ENCODE data around the gene CELA2A. TPM values are rescaled to one million over a fixed set of nuclear protein-coding genes. Genes with fewer than 3 reads are reported as not detected.

Gene CELA2A
- total RNA-seq, 4 donors from 2014 or later: 0.42 to 9.3 (median 1.5) TPM

DNA sequence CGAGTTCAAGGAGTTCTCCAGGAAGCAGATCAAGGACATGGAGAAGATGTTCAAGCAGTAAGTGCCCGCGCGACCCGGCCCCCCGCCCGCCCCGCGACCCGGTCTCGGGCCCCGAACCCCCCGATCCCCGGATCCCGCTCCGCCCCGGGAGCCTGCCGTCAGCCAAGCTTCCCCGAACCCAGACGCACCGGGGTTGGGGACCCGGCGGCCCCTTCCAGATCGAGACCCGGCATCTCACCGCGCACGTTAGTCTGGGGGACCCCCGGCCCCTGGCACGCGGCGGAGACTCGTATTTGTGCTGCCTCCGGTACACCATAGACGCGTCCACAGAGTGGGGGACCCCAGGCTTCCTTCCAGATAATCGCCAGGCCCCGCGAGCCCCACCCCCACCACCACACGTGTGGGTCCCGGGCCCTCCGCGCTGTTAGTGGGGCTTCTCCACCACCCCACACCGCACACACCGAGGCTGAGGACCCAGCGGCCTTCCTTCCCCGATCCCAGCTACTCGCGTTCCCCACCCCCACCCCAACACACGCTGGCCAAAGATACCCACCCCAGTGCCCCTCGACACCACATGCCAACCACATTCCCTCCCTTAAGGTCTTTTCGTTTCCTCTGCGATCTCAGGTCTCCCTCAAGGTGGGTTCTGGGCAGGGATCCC lies 46.2 kb upstream of the CELA2A start:
- WGBS, 2 donors: 3 to 8% methylated on average over 17 to 34 of the region's 53 CpGs
- no peak for TF ChIP-seq EP300 (IDR thresholded peaks at IDR 0.05)
- TF ChIP-seq, protein P1, sequence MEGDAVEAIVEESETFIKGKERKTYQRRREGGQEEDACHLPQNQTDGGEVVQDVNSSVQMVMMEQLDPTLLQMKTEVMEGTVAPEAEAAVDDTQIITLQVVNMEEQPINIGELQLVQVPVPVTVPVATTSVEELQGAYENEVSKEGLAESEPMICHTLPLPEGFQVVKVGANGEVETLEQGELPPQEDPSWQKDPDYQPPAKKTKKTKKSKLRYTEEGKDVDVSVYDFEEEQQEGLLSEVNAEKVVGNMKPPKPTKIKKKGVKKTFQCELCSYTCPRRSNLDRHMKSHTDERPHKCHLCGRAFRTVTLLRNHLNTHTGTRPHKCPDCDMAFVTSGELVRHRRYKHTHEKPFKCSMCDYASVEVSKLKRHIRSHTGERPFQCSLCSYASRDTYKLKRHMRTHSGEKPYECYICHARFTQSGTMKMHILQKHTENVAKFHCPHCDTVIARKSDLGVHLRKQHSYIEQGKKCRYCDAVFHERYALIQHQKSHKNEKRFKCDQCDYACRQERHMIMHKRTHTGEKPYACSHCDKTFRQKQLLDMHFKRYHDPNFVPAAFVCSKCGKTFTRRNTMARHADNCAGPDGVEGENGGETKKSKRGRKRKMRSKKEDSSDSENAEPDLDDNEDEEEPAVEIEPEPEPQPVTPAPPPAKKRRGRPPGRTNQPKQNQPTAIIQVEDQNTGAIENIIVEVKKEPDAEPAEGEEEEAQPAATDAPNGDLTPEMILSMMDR (IDR thresholded peaks at IDR 0.05): no peak
- TF ChIP-seq POLR2A (IDR thresholded peaks at IDR 0.05): no peak
- DNase-seq (ENCODE audit: low spot score in 2 of 2): no peak
- peaks cover 0 to 71% (median 22%) of the 10 kb centered on the region in 4 donors for H3K4me1 ChIP-seq
- H3K27me3 ChIP-seq: no peaks in the 10 kb centered on the region
- peak overlapping the region; percentile 66 to 98 (median 79) for H3K4me3 ChIP-seq
- H3K9me3 ChIP-seq: no peaks in the 10 kb centered on the region
- H3K27ac ChIP-seq: peak overlapping the region; percentile 7 to 92 (median 53)
- no peaks in the 10 kb centered on the region for H3K36me3 ChIP-seq

DNA sequence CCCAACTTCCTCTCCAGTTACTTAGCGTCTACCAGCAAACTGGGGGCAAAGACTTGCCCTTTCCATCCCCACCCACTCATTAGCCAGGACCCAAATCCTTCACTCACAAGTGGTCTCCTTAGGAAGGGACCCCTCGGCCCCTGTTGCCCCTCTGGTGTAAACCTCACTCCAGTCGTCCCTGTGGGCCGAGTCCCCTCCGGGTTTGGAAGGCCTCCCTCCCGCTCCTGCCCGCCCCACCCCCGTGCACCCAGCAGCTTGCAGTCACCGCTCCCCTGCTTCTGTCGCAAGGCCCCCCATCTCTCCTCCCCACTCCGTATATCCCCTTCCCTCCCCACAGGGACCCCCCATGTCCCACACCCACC lies 45.7 kb upstream of the CELA2A start:
- Histone ChIP-seq H3K27ac (peak overlapping the region in 3 of 4 donors; percentile 52 to 92 (median 78)), H3K27me3 (no peaks in the 10 kb centered on the region), H3K36me3 (no peaks in the 10 kb centered on the region), H3K4me1 (peaks cover 0 to 76% (median 25%) of the 10 kb centered on the region in 4 donors), H3K9me3 (no peaks in the 10 kb centered on the region), H3K4me3 (peak overlapping the region; percentile 66 to 98 (median 79))
- no peak for TF ChIP-seq POLR2A (IDR thresholded peaks at IDR 0.05)
- TF ChIP-seq EP300 (IDR thresholded peaks at IDR 0.05): no peak
- TF ChIP-seq, protein P1 (IDR thresholded peaks at IDR 0.05): no peak
- no peak for DNase-seq (ENCODE audit: low spot score in 2 of 2)
- 52 to 59% methylated on average over 11 of the region's 11 CpGs for WGBS, 2 donors

DNA sequence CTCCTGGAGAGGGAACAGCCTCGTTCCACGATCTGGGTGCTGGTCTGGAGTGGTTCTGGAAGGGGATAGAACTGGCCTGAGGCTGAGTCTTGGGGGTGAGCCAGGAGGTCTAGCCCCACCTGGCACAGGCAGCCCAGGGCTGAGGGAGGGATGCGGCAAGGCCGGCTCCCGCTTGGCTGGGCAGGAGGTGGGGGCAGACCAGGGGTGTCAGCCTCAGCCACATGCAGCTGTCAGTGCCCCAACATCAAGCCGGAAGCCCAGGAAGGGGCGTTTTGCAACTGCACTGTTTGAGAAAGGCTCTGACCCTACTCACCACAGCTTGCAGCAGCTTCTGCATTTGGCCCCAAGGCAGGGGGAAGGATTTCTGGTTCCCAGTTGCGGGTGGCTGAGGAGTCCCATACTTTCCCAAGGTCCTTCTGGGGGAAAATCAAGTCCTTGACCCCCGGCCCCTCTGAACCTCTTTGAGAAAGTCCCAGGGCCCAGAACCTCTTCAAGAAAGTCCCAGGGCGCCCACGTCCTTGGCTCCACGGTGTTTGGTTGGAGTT lies 44.9 kb upstream of the CELA2A start:
- TF ChIP-seq, protein P1 (IDR thresholded peaks at IDR 0.05): no peak
- peak in 1 of 2 donors; percentile 26 for TF ChIP-seq EP300 (IDR thresholded peaks at IDR 0.05)
- 52 to 88% methylated on average over 9 to 12 of the region's 12 CpGs for WGBS, 2 donors
- Histone ChIP-seq H3K4me1 (peaks cover 0 to 82% (median 29%) of the 10 kb centered on the region in 4 donors), H3K9me3 (no peaks in the 10 kb centered on the region), H3K36me3 (no peaks in the 10 kb centered on the region), H3K4me3 (peak overlapping the region in 3 of 4 donors; percentile 66 to 98 (median 85)), H3K27ac (peak overlapping the region in 3 of 4 donors; percentile 52 to 92 (median 78)), H3K27me3 (no peaks in the 10 kb centered on the region)
- peak in 1 of 2 donors; percentile 51 for DNase-seq (ENCODE audit: low spot score in 2 of 2)

DNA sequence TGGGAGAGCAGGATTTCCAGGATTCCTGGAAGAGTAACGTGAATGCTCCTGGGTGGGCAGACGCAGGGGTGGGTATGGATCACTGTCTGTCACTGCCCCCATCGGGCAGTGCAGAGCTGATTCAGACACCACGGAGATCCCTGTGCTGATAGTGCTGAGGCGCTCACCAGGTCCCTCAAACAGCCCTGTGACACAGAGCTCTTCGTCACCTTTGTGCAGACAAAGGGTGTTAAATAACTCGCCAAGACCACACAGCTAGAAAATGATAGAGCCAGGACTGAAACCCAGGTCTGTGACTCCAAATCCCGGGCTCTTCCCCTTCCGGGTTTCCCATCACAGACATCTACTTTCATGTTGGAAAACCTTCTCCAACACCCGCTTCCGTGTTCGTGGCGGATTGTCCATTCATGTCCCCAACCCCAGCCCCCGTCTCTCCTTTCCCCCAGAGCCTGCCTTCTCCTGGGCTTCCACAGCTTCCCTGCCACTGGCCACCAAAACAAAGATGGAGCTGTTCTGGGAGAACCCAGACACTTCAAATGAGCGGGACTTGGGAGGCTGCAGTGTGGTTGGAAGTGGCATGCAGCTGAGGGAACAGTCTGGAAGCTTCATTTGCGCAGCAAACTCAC lies 44.2 kb upstream of the CELA2A start:
- no peaks in the 10 kb centered on the region for H3K9me3 ChIP-seq
- DNase-seq (ENCODE audit: low spot score in 2 of 2): no peak
- H3K27ac ChIP-seq: peak overlapping the region in 3 of 4 donors; percentile 43 to 92 (median 78)
- H3K4me3 ChIP-seq: peak overlapping the region in 3 of 4 donors; percentile 66 to 98 (median 85)
- H3K4me1 ChIP-seq: peaks cover 0 to 82% (median 29%) of the 10 kb centered on the region in 4 donors
- no peaks in the 10 kb centered on the region for H3K36me3 ChIP-seq
- TF ChIP-seq, protein P1 (IDR thresholded peaks at IDR 0.05): no peak
- TF ChIP-seq EP300 (IDR thresholded peaks at IDR 0.05) (no peak), POLR2A (IDR thresholded peaks at IDR 0.05) (no peak)
- no peaks in the 10 kb centered on the region for H3K27me3 ChIP-seq
- 70 to 75% methylated on average over 16 of the region's 16 CpGs for WGBS, 2 donors

DNA sequence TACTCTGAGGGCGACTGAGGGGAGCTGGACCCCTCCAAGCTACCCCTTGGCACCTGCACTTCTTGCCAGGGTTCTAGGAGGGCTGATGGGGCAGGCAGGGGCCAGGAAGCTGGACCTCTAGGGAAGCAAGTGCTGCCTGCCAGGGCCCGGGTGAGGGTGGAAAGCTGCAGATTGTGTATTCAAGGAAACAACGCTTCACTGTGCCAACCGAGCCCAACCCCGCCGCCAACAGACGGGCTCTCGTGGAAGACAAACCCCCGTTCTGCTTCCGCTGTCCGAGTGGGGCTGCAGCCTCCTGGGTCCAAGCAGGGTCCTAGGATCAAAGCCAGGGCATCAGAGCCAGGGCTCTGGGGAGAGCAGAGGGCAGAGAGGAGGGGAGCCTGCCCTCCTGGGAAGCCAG lies 43.7 kb upstream of the CELA2A start:
- no peak for DNase-seq (ENCODE audit: low spot score in 2 of 2)
- Histone ChIP-seq H3K4me3 (peak overlapping the region in 1 of 4 donors; percentile 98), H3K27me3 (no peaks in the 10 kb centered on the region), H3K9me3 (no peaks in the 10 kb centered on the region), H3K4me1 (peaks cover 0 to 81% (median 32%) of the 10 kb centered on the region in 4 donors), H3K27ac (peak overlapping the region in 3 of 4 donors; percentile 50 to 92 (median 78)), H3K36me3 (no peaks in the 10 kb centered on the region)
- 43 to 59% methylated on average over 11 of the region's 11 CpGs for WGBS, 2 donors
- no peak for TF ChIP-seq EP300 (IDR thresholded peaks at IDR 0.05)
- TF ChIP-seq, protein P1 (IDR thresholded peaks at IDR 0.05): no peak
- no peak for TF ChIP-seq POLR2A (IDR thresholded peaks at IDR 0.05)

Data from tibial nerve (tissue), 4 donors.